ENCODE measurements around the gene ABCC8. TPM values are rescaled to one million over a fixed set of nuclear protein-coding genes. Genes with fewer than 3 reads are reported as not detected.
A peak's percentile ranks its signal among the peaks of the same experiment; 100 is the strongest.

Gene ABCC8
- total and polyA plus RNA-seq, 10 of the 15 experiments (the other 5 are each of a cell fraction or from before 2014, with no cell fraction given), result not detected

DNA sequence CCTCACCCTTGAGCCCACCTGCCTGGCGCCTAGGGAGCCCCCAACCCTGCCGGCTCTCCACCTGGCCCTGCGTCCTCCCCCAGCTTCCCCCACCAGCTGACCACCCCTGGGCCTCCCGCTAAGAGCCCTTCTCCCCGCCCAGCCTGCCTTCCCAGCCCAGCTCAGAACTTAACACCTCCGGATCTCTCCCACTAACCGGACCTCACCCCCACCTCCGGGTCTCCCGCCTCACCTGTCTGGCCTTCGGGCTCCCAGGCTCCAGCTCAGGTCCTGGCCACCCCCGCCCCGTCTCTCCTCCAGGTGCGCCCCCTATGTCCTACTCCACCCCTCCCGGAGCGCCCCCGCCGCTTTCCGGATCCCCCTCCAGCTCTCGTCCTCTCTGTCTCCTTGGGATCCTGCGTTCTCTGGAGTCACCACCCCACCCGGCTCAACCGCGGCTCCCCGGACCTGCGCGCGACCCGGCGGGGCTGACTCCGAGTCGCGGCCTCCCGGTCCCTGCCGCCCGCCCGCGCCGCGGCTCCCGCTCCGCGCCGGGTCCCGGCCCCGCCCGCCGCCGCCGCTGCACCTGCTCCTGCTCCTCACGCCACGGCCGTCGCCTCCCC is 87.9 kb downstream of the ABCC8 start, which contains the start of gene KCNJ11:
Gene KCNJ11, minus strand, starts transcription at position 51 of the 602 bp plus-strand sequence. CDS start 568 bp downstream, outside the sequence.
- H3K27me3 ChIP-seq (replicated peaks in 1 of 2; ENCODE audit: control insufficient read depth in 2 of 2, insufficient read depth in 2 of 2, low read length in 1 of 2), result peaks cover 0 to 2% of the 10 kb centered on the region in 2 experiments; a peak in 2 of 4 replicates
- no peaks in the 10 kb centered on the region for H3K79me2 ChIP-seq (ENCODE audit: control insufficient read depth, insufficient read depth, low read length)
- no peaks in the 10 kb centered on the region for H3K36me3 ChIP-seq (ENCODE audit: control insufficient read depth in 2 of 2, insufficient read depth in 2 of 2, low read length in 1 of 2)
- CTCF ChIA-PET, result interaction anchor here (0.6 to 1.2 kb wide), 4 partner anchors 118 to 583 kb away, joined by 3 to 6 read pairs (median 4); no protein-coding TSS in a partner anchor
- no peak for DNase-seq (ENCODE audit: low read depth, low spot score)
- POLR2A ChIA-PET, result no interaction called here
- intact Hi-C loops (cut with micrococcal nuclease; ENCODE audit: unreplicated experiment), result no loop called here
- H3K4me3 ChIP-seq, result peak within 1 kb of the TSS; percentile 65; the same call in 1 of the 2 replicates
- SMC1A ChIA-PET (ENCODE audit: uncharacterized antibody, unreplicated experiment), result interaction anchor here (1.0 kb wide), 1 partner anchor 158 kb away, joined by 3 read pairs; no protein-coding TSS in a partner anchor
- H2AFZ ChIP-seq (ENCODE audit: control insufficient read depth, low read depth, low read length), result peak within 1 kb of the TSS; percentile 56
- peak within 1 kb of the TSS; percentile 79 for H3K4me2 ChIP-seq (ENCODE audit: control insufficient read depth, insufficient read depth)
- no peaks in the 10 kb centered on the region for H3K9me3 ChIP-seq (replicated peaks; ENCODE audit: control insufficient read depth, insufficient read depth, low read length)
- in situ Hi-C loops (cut with MboI), result loop anchor here (10.0 kb wide), 1 partner anchor 116 kb away; no protein-coding TSS in a partner anchor
- RAD21 ChIA-PET (ENCODE audit: unreplicated experiment), result interaction anchor here (0.9 to 1.4 kb wide), 3 partner anchors 119 to 158 kb away, joined by 3 to 4 read pairs (median 4); no protein-coding TSS in a partner anchor
- BruUV-seq (replicated peaks), result no TSS peak
- FAIRE-seq, result no peak
- no peak within 1 kb of the TSS for H3K27ac ChIP-seq (ENCODE audit: control insufficient read depth, insufficient read depth)
- H3K9ac ChIP-seq (ENCODE audit: control insufficient read depth, insufficient read depth, low read length), result no peak within 1 kb of the TSS
- no peaks in the 10 kb centered on the region for H3K4me1 ChIP-seq (ENCODE audit: control insufficient read depth, insufficient read depth, low read length)
- no peaks in the 10 kb centered on the region for H4K20me1 ChIP-seq (ENCODE audit: control insufficient read depth, insufficient read depth)
- peak; percentile 58; the same call in 2 of the 3 replicates for ATAC-seq
- 24% methylated on average over 13 of the region's 53 CpGs for WGBS (ENCODE audit: insufficient coverage, insufficient replicate concordance, low lambda C conversion rate, missing lambda C conversion rate)
- TF ChIP-seq ETV6 (conservative IDR thresholded peaks at IDR 0.05 in 1 of 2, IDR thresholded peaks at IDR 0.05 in 1 of 2; ENCODE audit: borderline replicate concordance in 1 of 2, low read depth in 1 of 2) (no peak), RELA (IDR thresholded peaks at IDR 0.05; ENCODE audit: borderline replicate concordance, partially characterized antibody) (no peak), CHD4 (IDR thresholded peaks at IDR 0.05) (no peak), NR2F1 (conservative IDR thresholded peaks at IDR 0.05) (no peak), NFIC (IDR thresholded peaks at IDR 0.05; ENCODE audit: low read depth, low read length) (no peak), NBN (IDR thresholded peaks at IDR 0.05) (no peak), ESRRA (IDR thresholded peaks at IDR 0.05; ENCODE audit: low read length) (no peak), RB1 (IDR thresholded peaks at IDR 0.05; ENCODE audit: borderline replicate concordance) (no peak), RAD51 (IDR thresholded peaks at IDR 0.05) (no peak), ZNF274 (IDR thresholded peaks at IDR 0.05; ENCODE audit: insufficient read depth, insufficient read length) (no peak), PAX5 (IDR thresholded peaks at IDR 0.05; ENCODE audit: borderline replicate concordance, low read depth, low read length) (no peak), ZNF207 (IDR thresholded peaks at IDR 0.05; ENCODE audit: borderline replicate concordance) (no peak)
